H1 (cell line): ENCODE data around the gene RBM47. TPM values are rescaled to one million over a fixed set of nuclear protein-coding genes. Genes with fewer than 3 reads are reported as not detected.

Experiments used
- CTCF ChIA-PET: fragments of 300-600 bp; sonication (Branson Sonifier 250); formaldehyde crosslinking; loops from one replicate; lab custom pipeline; 2021; ENCODE audit not compliant: partially characterized antibody; lab: Charles Lee
- POLR2A ChIA-PET: fragments of 300-600 bp; sonication (Branson Sonifier 250); formaldehyde crosslinking; loops from one replicate; lab custom pipeline; 2021; ENCODE audit warnings: inconsistent platforms; ENCODE audit not compliant: partially characterized antibody; lab: Charles Lee
- DNase-seq, 2 experiments: peaks; one replicate each; pipeline versions ENCODE4 v3.0.0 to v3.0.0-alpha.2; 2010 to 2022; ENCODE audit warnings: low spot score in 2 of 2, low read depth in 1 of 2, mixed read lengths in 1 of 2
- FAIRE-seq: peaks from 2 replicates; lab custom pipeline; 2011; peaks lifted over from hg19 to GRCh38; lab: Jason Lieb, UNC
- H2AFZ ChIP-seq: 2 replicates; pipeline ENCODE4 v1.8.1; 2012; ENCODE audit warnings: low read length, inconsistent platforms
- H2AK5ac ChIP-seq: 2 replicates; pipeline ENCODE4 v1.6.1; 2013; ENCODE audit warnings: low read depth, low read length
- H2BK120ac ChIP-seq: replicated peaks from 2 replicates; pipeline ENCODE3; 2013; ENCODE audit warnings: low read depth, low read length, inconsistent platforms
- H2BK12ac ChIP-seq: 2 replicates; pipeline ENCODE4 v1.6.1; 2013; ENCODE audit warnings: low read depth, low read length
- H2BK15ac ChIP-seq: 2 replicates; pipeline ENCODE4 v1.6.1; 2013; ENCODE audit warnings: low read length
- H2BK20ac ChIP-seq: 2 replicates; pipeline ENCODE4 v1.6.1; 2013; ENCODE audit warnings: low read length
- H2BK5ac ChIP-seq: 2 replicates; pipeline ENCODE4 v1.6.1; 2013; ENCODE audit warnings: low read depth, low read length
- H3K14ac ChIP-seq: 2 replicates; pipeline ENCODE4 v1.6.1; 2013; ENCODE audit warnings: inconsistent platforms; ENCODE audit not compliant: insufficient read length
- H3K18ac ChIP-seq: 2 replicates; pipeline ENCODE4 v1.6.1; 2013; ENCODE audit warnings: low read length; ENCODE audit errors: extremely low read depth
- H3K23ac ChIP-seq: 2 replicates; pipeline ENCODE4 v1.6.1; 2013; ENCODE audit warnings: inconsistent platforms; ENCODE audit not compliant: insufficient read length
- H3K23me2 ChIP-seq: 2 replicates; pipeline ENCODE4 v1.6.1; 2013; ENCODE audit warnings: low read depth, low read length
- H3K27ac ChIP-seq: 2 replicates; pipeline ENCODE4 v1.6.1; 2011; ENCODE audit warnings: low read depth, low read length, inconsistent platforms
- H3K27me3 ChIP-seq, 4 experiments: replicated peaks in 1 of 4; 1 replicate in 1 of 4; 2 replicates in 3 of 4; pipeline versions ENCODE4 v1.6.1 to v1.8.1; 2011 to 2013; ENCODE audit warnings: low read length in 3 of 4, mild to moderate bottlenecking in 3 of 4, inconsistent platforms in 2 of 4, mixed read lengths in 2 of 4, moderate library complexity in 1 of 4; ENCODE audit not compliant: control insufficient read depth in 3 of 4, insufficient read depth in 3 of 4; ENCODE audit errors: extremely low read depth in 1 of 4
- H3K36me3 ChIP-seq, 4 experiments: 2 replicates each; pipeline versions ENCODE4 v1.6.1 to v1.8.1; 2011 to 2013; ENCODE audit warnings: mild to moderate bottlenecking in 4 of 4, low read length in 3 of 4, moderate library complexity in 2 of 4, control low read depth in 1 of 4, inconsistent platforms in 1 of 4; ENCODE audit not compliant: insufficient read depth in 4 of 4, control insufficient read depth in 2 of 4
- H3K4ac ChIP-seq: replicated peaks from 2 replicates; pipeline ENCODE3; 2013; ENCODE audit warnings: low read length, low read depth, mixed read lengths, inconsistent platforms; ENCODE audit not compliant: insufficient read length
- H3K4me1 ChIP-seq, 4 experiments: replicated peaks in 1 of 4; 1 replicate in 1 of 4; 2 replicates in 3 of 4; pipeline versions ENCODE4 v1.6.1 to v1.8.1; 2011 to 2013; ENCODE audit warnings: low read length in 3 of 4, inconsistent platforms in 2 of 4, mixed read lengths in 1 of 4; ENCODE audit not compliant: insufficient read depth in 4 of 4, control insufficient read depth in 3 of 4
- H3K4me2 ChIP-seq, 2 experiments: 2 replicates each; pipeline versions ENCODE4 v1.6.1 to v1.8.1; 2011 to 2013; ENCODE audit warnings: low read depth in 2 of 2, low read length in 2 of 2, control low read depth in 1 of 2, inconsistent platforms in 1 of 2, mild to moderate bottlenecking in 1 of 2; ENCODE audit not compliant: insufficient read depth in 1 of 2
- H3K4me3 ChIP-seq, 4 experiments: fragments of 200-600, 300-600 bp in 1 of 4; sonication (generic), shearing (Covaris generic), sonication (Bioruptor Twin) in 1 of 4; 2 replicates each; pipeline versions ENCODE4 v1.5.1 to v1.8.1; 2011 to 2016; ENCODE audit warnings: low read length in 4 of 4, low read depth in 3 of 4, control low read depth in 2 of 4, inconsistent platforms in 2 of 4, mild to moderate bottlenecking in 2 of 4, mixed read lengths in 1 of 4, moderate library complexity in 1 of 4; ENCODE audit not compliant: insufficient read depth in 2 of 4; ENCODE audit errors: extremely low read depth in 1 of 4
- H3K56ac ChIP-seq: replicated peaks from 2 replicates; pipeline ENCODE3; 2013; ENCODE audit warnings: low read depth, mild to moderate bottlenecking, mixed read lengths, low read length, inconsistent platforms; ENCODE audit not compliant: insufficient read length
- H3K79me1 ChIP-seq: 2 replicates; pipeline ENCODE4 v1.6.1; 2013; ENCODE audit warnings: low read depth, low read length, control low read depth
- H3K79me2 ChIP-seq, 2 experiments: 2 replicates each; pipeline versions ENCODE4 v1.6.1 to v1.8.1; 2012 to 2013; ENCODE audit warnings: low read length in 2 of 2, mild to moderate bottlenecking in 2 of 2, inconsistent platforms in 1 of 2; ENCODE audit not compliant: insufficient read depth in 2 of 2, control insufficient read depth in 1 of 2
- H3K9ac ChIP-seq, 4 experiments: replicated peaks in 1 of 4; 1 replicate in 1 of 4; 2 replicates in 3 of 4; pipeline versions ENCODE4 v1.6.1 to v1.8.1; 2011 to 2013; ENCODE audit warnings: low read depth in 3 of 4, low read length in 3 of 4, control low read depth in 2 of 4, mild to moderate bottlenecking in 2 of 4, moderate library complexity in 2 of 4, inconsistent platforms in 1 of 4; ENCODE audit errors: extremely low read depth in 1 of 4
- H3K9me3 ChIP-seq, 2 experiments: 2 replicates each; pipeline versions ENCODE4 v1.6.1 to v1.8.1; 2012 to 2013; ENCODE audit warnings: mild to moderate bottlenecking in 2 of 2, moderate library complexity in 2 of 2, control low read depth in 1 of 2, inconsistent platforms in 1 of 2, low read depth in 1 of 2, low read length in 1 of 2, mixed read lengths in 1 of 2; ENCODE audit not compliant: insufficient read depth in 2 of 2
- H4K20me1 ChIP-seq, 2 experiments: replicated peaks in 1 of 2; 2 replicates each; pipeline versions ENCODE3 to v1.8.1; 2011 to 2013; ENCODE audit warnings: inconsistent platforms in 2 of 2, low read length in 2 of 2, mild to moderate bottlenecking in 1 of 2; ENCODE audit not compliant: insufficient read depth in 2 of 2, control insufficient read depth in 1 of 2
- H4K5ac ChIP-seq: 2 replicates; pipeline ENCODE4 v1.6.1; 2013; ENCODE audit warnings: low read length, low read depth, mixed read lengths, inconsistent platforms; ENCODE audit not compliant: insufficient read length
- H4K8ac ChIP-seq: 2 replicates; pipeline ENCODE4 v1.8.0; 2013; ENCODE audit warnings: mild to moderate bottlenecking, moderate library complexity, low read length, inconsistent platforms; ENCODE audit not compliant: insufficient read depth; ENCODE audit errors: extremely low read depth
- H4K91ac ChIP-seq: replicated peaks from 2 replicates; pipeline ENCODE3; 2013; ENCODE audit warnings: low read length, mixed read lengths, inconsistent platforms; ENCODE audit not compliant: insufficient read length
- CHD1 ChIP-seq: IDR thresholded peaks from 2 replicates; pipeline ENCODE4 v1.6.1; 2012; ENCODE audit warnings: low read depth, low read length, improper control_type of control experiment
- CREB1 ChIP-seq: IDR thresholded peaks from 2 replicates; pipeline ENCODE4 v1.6.1; 2012; ENCODE audit warnings: inconsistent platforms
- EGR1 ChIP-seq: IDR thresholded peaks from 2 replicates; pipeline ENCODE4 v1.6.1; 2011; ENCODE audit warnings: low read depth, low read length, borderline replicate concordance
- HDAC2 ChIP-seq, 2 experiments: fragments of 300-600 bp in 1 of 2; sonication (generic) in 1 of 2; IDR thresholded peaks; 2 replicates each; pipeline ENCODE4 v1.6.1; 2011 to 2012; ENCODE audit warnings: low read depth in 2 of 2, low read length in 2 of 2, mild to moderate bottlenecking in 2 of 2, moderate library complexity in 2 of 2, borderline replicate concordance in 1 of 2, inconsistent platforms in 1 of 2
- KDM4A ChIP-seq: IDR thresholded peaks from one replicate; pipeline ENCODE4 v1.7.1; 2012; ENCODE audit warnings: low read depth, mild to moderate bottlenecking, moderate library complexity, low read length, inconsistent platforms; ENCODE audit not compliant: severe bottlenecking
- MAFK ChIP-seq: IDR thresholded peaks from 2 replicates; pipeline ENCODE4 v1.6.1; 2012; ENCODE audit warnings: low read depth, mild to moderate bottlenecking, improper control_type of control experiment, low read length
- RBBP5 ChIP-seq: IDR thresholded peaks from 2 replicates; pipeline ENCODE4 v1.7.1; 2012; ENCODE audit warnings: low read depth, mild to moderate bottlenecking, inconsistent platforms, low read length, moderate library complexity, borderline replicate concordance
- RXRA ChIP-seq: IDR thresholded peaks from 2 replicates; pipeline ENCODE4 v1.6.1; 2011; ENCODE audit warnings: low read depth, mild to moderate bottlenecking, low read length, moderate library complexity; ENCODE audit not compliant: insufficient read depth
- SP1 ChIP-seq: IDR thresholded peaks from 2 replicates; pipeline ENCODE4 v1.6.1; 2011; ENCODE audit warnings: low read depth, low read length
- SP4 ChIP-seq: IDR thresholded peaks from 2 replicates; pipeline ENCODE4 v1.6.1; 2012; ENCODE audit warnings: low read length, inconsistent platforms
- YY1 ChIP-seq: IDR thresholded peaks from 2 replicates; pipeline ENCODE4 v1.6.1; 2011; ENCODE audit warnings: low read depth, mild to moderate bottlenecking, low read length
- ZNF274 ChIP-seq: IDR thresholded peaks from 2 replicates; pipeline ENCODE4 v1.7.0; 2012; ENCODE audit warnings: low read length, borderline replicate concordance; ENCODE audit errors: extremely low read depth
- WGBS, 2 experiments: shearing (Covaris generic) in 1 of 2; methylation state at CpG; one replicate each; pipeline versions ENCODE4 v1.1.6 to v1.1.7; 2013 to 2015; ENCODE audit warnings: low lambda C conversion rate in 2 of 2, mixed read lengths in 2 of 2, inconsistent platforms in 1 of 2, low coverage in 1 of 2, missing lambda C conversion rate in 1 of 2; ENCODE audit not compliant: insufficient replicate concordance in 2 of 2, insufficient coverage in 1 of 2, insufficient read length in 1 of 2; ENCODE audit errors: extremely low coverage in 1 of 2, missing lambda C conversion rate in 1 of 2; 5-methylcytosine and 5-hydroxymethylcytosine counted together
- polyA plus RNA-seq, 7 experiments: library from polyadenylated mRNA; depleted of rRNA in 3 of 7; stranded (reverse) in 5 of 7; unstranded in 2 of 7; fragments of >200 nt in 5 of 7; fragments of 200-250 nt in 2 of 7; gene quantifications; 1 replicate in 5 of 7; 2 replicates in 1 of 7; 4 replicates in 1 of 7; pipeline versions ENCODE4 v1.2.1 to v1.2.3, GENCODE V29; 2011 to 2013; ENCODE audit warnings: missing spikeins in 2 of 7, mixed read lengths in 2 of 7
- total RNA-seq: library from RNA; stranded (reverse); fragmentation: NEBNext Ultra II Directional; extraction: Animal tissue kit (Norgen Biotek cat#: 25700); gene quantifications from 2 replicates; pipeline ENCODE4 v1.2.1, GENCODE V29; 2021

Gene RBM47
- total and polyA plus RNA-seq, 2 of the 8 experiments (the other 6 are each of a cell fraction or from before 2014, with no cell fraction given), result 42.8 to 78.9 TPM

GRCh38 chr4:40475609-40476008 lies 154.1 kb downstream of the RBM47 start:
- Histone ChIP-seq H2AK5ac (no peak overlapping the region), H3K4me3 (no peak overlapping the region), H3K23ac (no peak overlapping the region), H3K79me2 (peaks cover 0 to 25% of the 10 kb centered on the region in 2 experiments; a peak in 2 of 4 replicates), H3K9ac (no peak overlapping the region), H2BK120ac (no peak overlapping the region), H3K18ac (no peak overlapping the region), H3K14ac (no peak overlapping the region), H3K9me3 (no peaks in the 10 kb centered on the region), H3K4me2 (no peak overlapping the region), H4K8ac (no peak overlapping the region), H3K36me3 (no peaks in the 10 kb centered on the region), H2BK5ac (no peak overlapping the region), H2BK20ac (no peak overlapping the region), H3K56ac (peak overlapping the region; percentile 54), H2BK15ac (no peak overlapping the region), H2AFZ (no peak overlapping the region), H2BK12ac (no peak overlapping the region), H4K5ac (no peak overlapping the region), H3K4ac (no peak overlapping the region), H3K27me3 (no peaks in the 10 kb centered on the region), H4K20me1 (no peaks in the 10 kb centered on the region), H3K4me1 (peaks cover 0 to 7% (median 2%) of the 10 kb centered on the region in 4 experiments; a peak in 2 of 7 replicates), H3K27ac (no peak overlapping the region), H3K79me1 (no peaks in the 10 kb centered on the region), H4K91ac (no peak overlapping the region), H3K23me2 (no peaks in the 10 kb centered on the region)
- DNase-seq (no peak), FAIRE-seq (peak; percentile 81)
- TF ChIP-seq CHD1 (no peak), HDAC2 (IDR thresholded peaks at IDR 0.05; ENCODE audit: borderline replicate concordance in 1 of 2, low read depth in 2 of 2, low read length in 2 of 2) (no peak), ZNF274 (no peak), EGR1 (no peak), KDM4A (no peak), SP4 (no peak), RXRA (no peak), SP1 (no peak), RBBP5 (no peak), YY1 (no peak), CREB1 (no peak), MAFK (no peak)
- 85% methylated on average over 4 of the region's 4 CpGs; no CpG with 5 or more reads in 1 of the 2 experiments for WGBS, 2 experiments
- ChIA-PET CTCF (interaction anchor here (0.6 to 1.1 kb wide), 3 partner anchors 326 to 400 kb away, joined by 3 read pairs; no protein-coding TSS in a partner anchor), POLR2A (interaction anchor here (1.3 kb wide), 2 partner anchors 9 to 16 kb away, joined by 3 to 4 read pairs; no protein-coding TSS in a partner anchor)
